Measurements from ENCODE around the gene C6orf15.
"Not testable (repeated sequence)": the region's sequence is repeated elsewhere in the genome, so short reads cannot be mapped to it uniquely, and the experiment has no call there.

C6orf15 gene

DNA sequence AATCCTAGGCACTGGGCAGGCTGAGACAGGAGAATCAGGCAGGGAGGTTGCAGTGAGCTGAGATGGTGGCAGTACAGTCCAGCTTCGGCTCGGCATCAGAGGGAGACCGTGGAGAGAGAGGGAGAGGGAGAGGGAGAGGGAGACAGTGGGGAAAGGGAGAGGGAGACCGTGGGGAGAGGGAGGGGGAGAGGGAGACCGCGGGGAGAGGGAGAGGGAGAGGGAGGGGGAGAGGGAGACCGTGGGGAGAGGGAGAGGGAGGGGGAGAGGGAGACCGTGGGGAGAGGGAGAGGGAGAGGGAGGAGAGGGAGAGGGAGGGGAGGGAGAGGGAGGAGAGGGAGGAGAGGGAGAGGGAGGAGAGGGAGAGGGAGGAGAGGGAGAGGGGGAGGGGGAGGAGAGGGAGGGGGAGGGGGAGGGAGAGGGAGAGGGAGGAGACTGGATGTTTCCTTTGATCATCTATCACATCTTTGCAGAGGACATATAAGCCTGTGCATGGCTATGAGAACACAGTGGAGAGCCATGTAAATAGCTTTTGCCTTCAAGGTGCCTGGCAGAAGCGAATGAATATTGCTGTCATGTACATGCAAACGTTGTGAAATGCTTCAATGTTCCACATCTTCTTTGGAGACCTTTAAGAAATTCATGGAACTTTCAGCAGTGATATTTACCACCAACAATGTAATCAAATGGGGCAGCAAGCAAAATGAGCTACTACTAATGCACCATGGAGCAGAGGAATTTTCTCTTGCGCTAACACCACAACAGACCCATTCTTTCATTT lies 44.3 kb downstream of the C6orf15 start:
- DNase-seq: not testable (repeated sequence)

DNA sequence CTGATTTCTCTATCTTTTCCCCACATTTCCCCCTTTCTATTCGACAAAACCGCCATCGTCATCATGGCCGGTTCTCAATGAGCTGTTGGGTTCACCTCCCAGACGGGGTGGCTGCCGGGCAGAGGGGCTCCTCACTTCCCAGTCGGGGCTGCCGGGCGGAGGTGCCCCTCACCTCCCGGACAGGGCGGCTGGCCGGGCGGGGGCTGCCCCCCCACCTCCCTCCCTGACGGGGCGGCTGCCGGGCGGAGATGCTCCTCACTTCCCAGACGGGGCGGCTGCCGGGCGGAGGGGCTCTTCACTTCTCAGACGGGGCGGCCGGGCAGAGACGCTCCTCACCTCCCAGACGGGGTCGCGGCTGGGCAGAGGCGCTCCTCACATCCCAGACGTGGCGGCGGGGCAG lies 45.3 kb downstream of the C6orf15 start:
- DNase-seq: not testable (repeated sequence)

DNA sequence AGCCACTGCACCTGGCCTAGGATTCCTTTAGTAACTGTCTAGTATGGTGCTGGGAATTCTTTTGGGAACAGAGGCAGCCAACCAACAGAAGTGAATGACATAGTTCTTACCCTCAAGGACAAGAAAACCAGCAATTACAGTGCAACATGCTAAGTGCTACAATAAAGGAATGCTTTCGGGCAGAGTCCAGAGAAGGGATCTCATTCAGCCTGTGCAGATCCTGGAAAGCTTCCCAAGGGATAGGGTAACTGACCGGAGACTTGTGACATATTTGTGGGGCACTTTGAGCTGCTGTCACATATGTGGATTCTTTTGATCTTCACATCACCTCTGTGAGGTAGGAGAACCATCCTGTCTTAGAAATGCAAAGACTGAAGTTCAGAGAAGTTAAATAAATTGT lies 46.8 kb downstream of the C6orf15 start:
- no peak for DNase-seq

DNA sequence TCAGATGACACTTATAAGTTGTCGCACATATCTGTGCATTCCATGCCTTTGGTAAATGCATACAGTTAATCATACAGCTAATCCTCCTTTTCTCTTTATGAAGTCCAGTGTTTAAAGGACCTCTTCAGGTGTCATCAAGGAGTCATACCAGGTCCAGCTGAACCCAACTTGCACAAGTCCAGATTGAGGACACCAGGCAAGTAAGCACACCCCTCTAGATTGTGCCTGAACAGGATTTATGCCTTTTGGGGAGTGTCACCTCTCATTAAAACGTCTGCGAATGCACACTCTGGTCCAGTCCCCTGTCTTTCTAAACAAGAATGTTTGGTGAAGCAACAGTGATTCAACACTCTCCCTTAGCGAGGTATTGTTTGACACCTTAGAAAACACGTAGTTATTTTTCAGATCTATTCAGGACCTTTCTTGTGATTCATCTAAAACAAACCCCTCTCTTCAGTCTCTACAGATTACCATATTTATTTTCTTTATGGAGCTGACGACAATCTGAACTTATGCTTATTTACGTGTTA lies 48.4 kb downstream of the C6orf15 start:
- no peak for DNase-seq
